HCT116 (cell line): ENCODE data around the gene PDZD8. TPM values are rescaled to one million over a fixed set of nuclear protein-coding genes. Genes with fewer than 3 reads are reported as not detected.

ENCODE experiments used
- ATAC-seq: fragments of 200-7000 bp; cut with Tn5 transposase; 2 replicates; pipeline ENCODE4 v1.9.1; 2020; ENCODE audit warnings: mild to moderate bottlenecking, moderate library complexity
- BruUV-seq: library from RNA; stranded (reverse); fragments of 400-500 nt; replicated peaks from 2 replicates; lab custom pipeline; 2021; lab: Mats Ljungman, UMichigan
- CTCF ChIA-PET: fragments of 300-600 bp; sonication (Branson Sonifier 250); formaldehyde crosslinking; loops from one replicate; lab custom pipeline; 2021; ENCODE audit warnings: antibody characterized with exemption; lab: Charles Lee
- POLR2A ChIA-PET: fragments of 300-600, 350-600 bp; sonication (Branson Sonifier 250); formaldehyde crosslinking; loops from one replicate; lab custom pipeline; 2021; ENCODE audit warnings: antibody characterized with exemption; lab: Charles Lee
- RAD21 ChIA-PET, 2 experiments: fragments of 300-600 bp; sonication (Branson Sonifier 250); formaldehyde crosslinking; loops; one replicate each; lab custom pipeline; 2023; ENCODE audit warnings: low total read pairs in 2 of 2; ENCODE audit not compliant: uncharacterized antibody in 2 of 2, unreplicated experiment in 2 of 2, low non-redundant PET in 1 of 2; lab: Charles Lee
- DNase-seq: peaks from one replicate; pipeline ENCODE4 v3.0.0-alpha.2; 2010; ENCODE audit warnings: low read depth, low spot score
- H2AFZ ChIP-seq: fragments of 200-600 bp; shearing (Covaris generic), sonication (generic); 2 replicates; pipeline ENCODE4 v1.6.1; 2017; ENCODE audit warnings: low read depth, mixed run types, mixed read lengths, antibody characterized with exemption, low read length; ENCODE audit not compliant: poor library complexity, severe bottlenecking
- H3K27ac ChIP-seq: 2 replicates; pipeline ENCODE4 v1.5.1; 2012; ENCODE audit warnings: low read depth, low read length
- H3K27me3 ChIP-seq: fragments of 200-600 bp; sonication (generic); 2 replicates; pipeline ENCODE4 v1.6.1; 2016; ENCODE audit warnings: mixed run types, low read length, mixed read lengths; ENCODE audit not compliant: insufficient read depth
- H3K36me3 ChIP-seq, 2 experiments: fragments of 200-500 bp in 1 of 2; fragments of 200-600 bp in 1 of 2; sonication (Bioruptor generic) in 1 of 2; sonication (generic) in 1 of 2; 2 replicates each; pipeline versions ENCODE4 v1.5.1 to v1.6.1; 2014 to 2016; ENCODE audit warnings: low read length in 2 of 2, inconsistent platforms in 1 of 2, mixed read lengths in 1 of 2, mixed run types in 1 of 2; ENCODE audit not compliant: insufficient read depth in 2 of 2, control insufficient read depth in 1 of 2
- H3K4me1 ChIP-seq, 2 experiments: fragments of 200-600 bp in 1 of 2; sonication (generic) in 1 of 2; 2 replicates each; pipeline versions ENCODE4 v1.5.1 to v1.6.1; 2012 to 2017; ENCODE audit warnings: low read length in 2 of 2, inconsistent platforms in 1 of 2, mild to moderate bottlenecking in 1 of 2, mixed read lengths in 1 of 2, mixed run types in 1 of 2, moderate library complexity in 1 of 2; ENCODE audit not compliant: insufficient read depth in 2 of 2, control insufficient read depth in 1 of 2
- H3K4me2 ChIP-seq: fragments of 200-600 bp; sonication (generic); 2 replicates; pipeline ENCODE4 v1.6.1; 2017; ENCODE audit warnings: mixed run types, low read length, mixed read lengths
- H3K4me3 ChIP-seq, 2 experiments: fragments of 200-600 bp in 1 of 2; sonication (generic) in 1 of 2; replicated peaks in 1 of 2; 2 replicates each; pipeline ENCODE4 v1.5.1; 2011 to 2016; ENCODE audit warnings: low read length in 2 of 2, control low read depth in 1 of 2, low read depth in 1 of 2, mild to moderate bottlenecking in 1 of 2, mixed read lengths in 1 of 2, mixed run types in 1 of 2
- H3K79me2 ChIP-seq: fragments of 200-600 bp; sonication (generic); 2 replicates; pipeline ENCODE4 v1.6.1; 2017; ENCODE audit warnings: mild to moderate bottlenecking, mixed run types, low read length, moderate library complexity, mixed read lengths; ENCODE audit not compliant: insufficient read depth
- H3K9ac ChIP-seq: fragments of 200-600 bp; sonication (generic); 2 replicates; pipeline ENCODE4 v1.6.1; 2016; ENCODE audit warnings: low read length, mixed read lengths
- H3K9me2 ChIP-seq: fragments of 200-600 bp; sonication (generic), shearing (Covaris generic); 2 replicates; pipeline ENCODE4 v1.6.1; 2017; ENCODE audit warnings: mixed run types, mild to moderate bottlenecking, moderate library complexity; ENCODE audit not compliant: insufficient read depth
- H3K9me3 ChIP-seq, 2 experiments: fragments of 200-500 bp in 1 of 2; fragments of 200-600 bp in 1 of 2; sonication (Bioruptor generic) in 1 of 2; sonication (generic) in 1 of 2; 2 replicates each; pipeline ENCODE4 v1.6.1; 2014 to 2017; ENCODE audit warnings: low read length in 2 of 2, mixed read lengths in 2 of 2, inconsistent platforms in 1 of 2, low read depth in 1 of 2, mild to moderate bottlenecking in 1 of 2, mixed run types in 1 of 2, moderate library complexity in 1 of 2; ENCODE audit not compliant: control insufficient read depth in 1 of 2, insufficient read depth in 1 of 2
- H4K20me1 ChIP-seq: fragments of 200-600 bp; sonication (generic), shearing (Covaris generic); 2 replicates; pipeline ENCODE4 v1.6.1; 2017; ENCODE audit warnings: mixed run types, mild to moderate bottlenecking, moderate library complexity; ENCODE audit not compliant: insufficient read depth
- EGR1 ChIP-seq: IDR thresholded peaks from 2 replicates; pipeline ENCODE4 v1.6.1; 2012; ENCODE audit warnings: low read depth
- EZH2 ChIP-seq: fragments of 200-600 bp; sonication (generic); IDR thresholded peaks from 2 replicates; pipeline ENCODE4 v1.6.1; 2017; ENCODE audit warnings: antibody characterized with exemption, mixed run types
- EZH2phosphoT487 ChIP-seq: fragments of 200-600 bp; IDR thresholded peaks from 2 replicates; pipeline ENCODE4 v1.6.1; 2018; ENCODE audit warnings: antibody characterized with exemption, borderline replicate concordance
- POLR2A ChIP-seq: IDR thresholded peaks from 2 replicates; pipeline ENCODE4 v1.7.0; 2011; ENCODE audit warnings: borderline replicate concordance; ENCODE audit not compliant: insufficient read depth, insufficient read length; ENCODE audit errors: extremely low read depth
- REST ChIP-seq: IDR thresholded peaks from 2 replicates; pipeline ENCODE4 v1.6.1; 2012; ENCODE audit warnings: low read depth
- ZFX ChIP-seq: fragments of 450-650 bp; IDR thresholded peaks from 2 replicates; pipeline ENCODE4 v1.6.1; 2017
- intact Hi-C: fragments of 100-400 bp; cut with micrococcal nuclease; formaldehyde crosslinking; loops from 2 replicates; pipeline ENCODE4 v1.10.0; 2022
- total RNA-seq: library from RNA; stranded (reverse); gene quantifications from one replicate; pipeline ENCODE4 v1.2.1, GENCODE V29; 2021; ENCODE audit not compliant: unreplicated experiment
- TF ChIP-seq, protein P1 (sequence below): IDR thresholded peaks from 2 replicates; pipeline ENCODE4 v1.6.1; 2011; ENCODE audit warnings: mild to moderate bottlenecking, low read length, moderate library complexity; ENCODE audit not compliant: insufficient replicate concordance; ENCODE audit errors: extremely low read depth
- TF ChIP-seq, protein P2 (sequence below), 3 experiments: fragments of 200-600 bp in 1 of 3; sonication (generic) in 1 of 3; IDR thresholded peaks in 2 of 3; conservative IDR thresholded peaks in 1 of 3; 2 replicates each; pipeline ENCODE4 v1.5.1; 2012 to 2017; ENCODE audit warnings: low read depth in 2 of 3, low read length in 2 of 3, antibody characterized with exemption in 1 of 3, borderline replicate concordance in 1 of 3, control low read depth in 1 of 3, mild to moderate bottlenecking in 1 of 3, mixed read lengths in 1 of 3, mixed run types in 1 of 3, moderate library complexity in 1 of 3; ENCODE audit not compliant: insufficient read depth in 1 of 3

Gene PDZD8
- total RNA-seq, 1 experiment from 2014 or later = 61.7 TPM

DNA sequence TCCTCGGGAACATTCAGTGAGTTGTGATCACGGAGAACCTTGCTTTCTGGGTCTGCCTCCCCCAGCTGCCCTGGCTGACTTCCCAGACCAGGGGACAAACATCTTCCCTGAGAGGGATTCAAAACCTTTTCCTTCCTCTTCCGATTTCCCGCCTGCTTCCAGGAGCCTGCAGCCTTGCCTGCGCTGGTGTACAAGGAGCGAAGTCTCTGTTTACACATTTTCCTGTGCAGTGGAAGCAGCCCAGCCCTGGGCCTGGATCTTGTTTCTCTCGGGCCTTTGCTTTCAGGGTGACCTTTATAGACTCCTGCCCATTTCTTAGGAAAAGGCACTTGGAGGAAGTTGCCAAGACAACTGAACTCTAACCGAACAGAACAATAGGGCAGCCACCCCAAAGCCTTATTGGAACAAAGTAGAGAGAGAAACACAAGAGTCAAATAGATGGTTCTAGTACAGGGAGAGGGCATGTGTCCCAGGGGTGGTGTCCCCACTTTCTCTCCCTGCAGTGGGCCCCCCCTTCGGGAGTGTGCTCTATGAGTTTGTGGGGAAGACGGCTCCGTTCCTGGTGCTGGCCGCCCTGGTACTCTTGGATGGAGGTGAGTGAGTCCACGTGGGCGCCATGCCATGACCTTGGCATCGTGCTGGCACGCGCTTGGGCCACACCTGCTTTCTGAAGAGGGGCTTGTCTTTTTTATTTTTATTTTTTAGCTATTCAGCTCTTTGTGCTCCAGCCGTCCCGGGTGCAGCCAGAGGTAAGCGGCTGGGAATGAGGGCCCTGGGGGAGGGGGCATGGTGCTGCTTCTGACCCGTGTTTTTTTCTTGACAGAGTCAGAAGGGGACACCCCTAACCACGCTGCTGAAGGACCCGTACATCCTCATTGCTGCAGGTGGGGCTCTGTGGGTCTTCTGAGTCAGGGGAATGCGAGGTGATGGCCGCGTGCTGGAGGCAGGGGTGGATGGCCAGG lies 120.2 kb downstream of the PDZD8 start:
- BruUV-seq = no TSS peak
- RAD21 ChIA-PET = no interaction called here
- no peak overlapping the region for H3K4me3 ChIP-seq
- POLR2A ChIA-PET = no interaction called here
- H4K20me1 ChIP-seq = no peaks in the 10 kb centered on the region
- CTCF ChIA-PET = no interaction called here
- ATAC-seq = no peak
- no peak overlapping the region for H3K9ac ChIP-seq
- DNase-seq = no peak
- no peaks in the 10 kb centered on the region for H3K36me3 ChIP-seq
- intact Hi-C loops = no loop called here
- H2AFZ ChIP-seq = no peak overlapping the region
- TF ChIP-seq EZH2 (no peak), EZH2phosphoT487 (no peak), EGR1 (no peak)
- TF ChIP-seq, protein P1, sequence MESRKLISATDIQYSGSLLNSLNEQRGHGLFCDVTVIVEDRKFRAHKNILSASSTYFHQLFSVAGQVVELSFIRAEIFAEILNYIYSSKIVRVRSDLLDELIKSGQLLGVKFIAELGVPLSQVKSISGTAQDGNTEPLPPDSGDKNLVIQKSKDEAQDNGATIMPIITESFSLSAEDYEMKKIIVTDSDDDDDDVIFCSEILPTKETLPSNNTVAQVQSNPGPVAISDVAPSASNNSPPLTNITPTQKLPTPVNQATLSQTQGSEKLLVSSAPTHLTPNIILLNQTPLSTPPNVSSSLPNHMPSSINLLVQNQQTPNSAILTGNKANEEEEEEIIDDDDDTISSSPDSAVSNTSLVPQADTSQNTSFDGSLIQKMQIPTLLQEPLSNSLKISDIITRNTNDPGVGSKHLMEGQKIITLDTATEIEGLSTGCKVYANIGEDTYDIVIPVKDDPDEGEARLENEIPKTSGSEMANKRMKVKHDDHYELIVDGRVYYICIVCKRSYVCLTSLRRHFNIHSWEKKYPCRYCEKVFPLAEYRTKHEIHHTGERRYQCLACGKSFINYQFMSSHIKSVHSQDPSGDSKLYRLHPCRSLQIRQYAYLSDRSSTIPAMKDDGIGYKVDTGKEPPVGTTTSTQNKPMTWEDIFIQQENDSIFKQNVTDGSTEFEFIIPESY = no peak
- TF ChIP-seq, all 23 proteins: peak for 0
- H3K79me2 ChIP-seq = no peaks in the 10 kb centered on the region
- H3K9me3 ChIP-seq = no peaks in the 10 kb centered on the region
- H3K4me1 ChIP-seq = no peaks in the 10 kb centered on the region
- H3K4me2 ChIP-seq = no peak overlapping the region
- H3K9me2 ChIP-seq = no peaks in the 10 kb centered on the region
- no peak overlapping the region for H3K27ac ChIP-seq
- peaks cover 29% of the 10 kb centered on the region for H3K27me3 ChIP-seq

GRCh38 chr10:117254338-117254737 lies 120.9 kb downstream of the PDZD8 start:
- ChIA-PET CTCF (no interaction called here), RAD21 (no interaction called here), POLR2A (no interaction called here)
- peaks cover 24% of the 10 kb centered on the region for H3K27me3 ChIP-seq
- no peak overlapping the region for H3K4me3 ChIP-seq
- no peaks in the 10 kb centered on the region for H3K9me2 ChIP-seq
- ATAC-seq (no peak), DNase-seq (no peak)
- no peak overlapping the region for H3K27ac ChIP-seq
- no peak overlapping the region for H3K9ac ChIP-seq
- H3K79me2 ChIP-seq = no peaks in the 10 kb centered on the region
- TF ChIP-seq, protein P2, sequence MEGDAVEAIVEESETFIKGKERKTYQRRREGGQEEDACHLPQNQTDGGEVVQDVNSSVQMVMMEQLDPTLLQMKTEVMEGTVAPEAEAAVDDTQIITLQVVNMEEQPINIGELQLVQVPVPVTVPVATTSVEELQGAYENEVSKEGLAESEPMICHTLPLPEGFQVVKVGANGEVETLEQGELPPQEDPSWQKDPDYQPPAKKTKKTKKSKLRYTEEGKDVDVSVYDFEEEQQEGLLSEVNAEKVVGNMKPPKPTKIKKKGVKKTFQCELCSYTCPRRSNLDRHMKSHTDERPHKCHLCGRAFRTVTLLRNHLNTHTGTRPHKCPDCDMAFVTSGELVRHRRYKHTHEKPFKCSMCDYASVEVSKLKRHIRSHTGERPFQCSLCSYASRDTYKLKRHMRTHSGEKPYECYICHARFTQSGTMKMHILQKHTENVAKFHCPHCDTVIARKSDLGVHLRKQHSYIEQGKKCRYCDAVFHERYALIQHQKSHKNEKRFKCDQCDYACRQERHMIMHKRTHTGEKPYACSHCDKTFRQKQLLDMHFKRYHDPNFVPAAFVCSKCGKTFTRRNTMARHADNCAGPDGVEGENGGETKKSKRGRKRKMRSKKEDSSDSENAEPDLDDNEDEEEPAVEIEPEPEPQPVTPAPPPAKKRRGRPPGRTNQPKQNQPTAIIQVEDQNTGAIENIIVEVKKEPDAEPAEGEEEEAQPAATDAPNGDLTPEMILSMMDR (IDR thresholded peaks at IDR 0.05 in 2 of 3, conservative IDR thresholded peaks at IDR 0.05 in 1 of 3; ENCODE audit: borderline replicate concordance in 1 of 3, insufficient read depth in 1 of 3, low read depth in 2 of 3, low read length in 2 of 3) = no peak
- TF ChIP-seq REST (peak; percentile 29), ZFX (no peak), POLR2A (no peak)
- H3K4me2 ChIP-seq = no peak overlapping the region
- no peaks in the 10 kb centered on the region for H3K4me1 ChIP-seq
- H3K36me3 ChIP-seq = no peaks in the 10 kb centered on the region
- H3K9me3 ChIP-seq = no peaks in the 10 kb centered on the region
- no peak overlapping the region for H2AFZ ChIP-seq
- intact Hi-C loops = no loop called here
- BruUV-seq = no TSS peak
- H4K20me1 ChIP-seq = no peaks in the 10 kb centered on the region
